PC-3 (cell line): ENCODE results near the gene HNRNPA2B1. TPM values are rescaled to one million over a fixed set of nuclear protein-coding genes. Genes with fewer than 3 reads are reported as not detected.
A peak's percentile ranks its signal among the peaks of the same experiment; 100 is the strongest.
"Not testable (repeated sequence)": the region's sequence is repeated elsewhere in the genome, so short reads cannot be mapped to it uniquely, and the experiment has no call there.

Experiments used
- ATAC-seq: fragments of 200-7000 bp; cut with Tn5 transposase; 2 replicates; pipeline ENCODE4 v1.9.1; 2020; ENCODE audit warnings: mild to moderate bottlenecking, moderate library complexity
- BruUV-seq: library from RNA; stranded (reverse); fragments of 400-500 nt; replicated peaks from 2 replicates; lab custom pipeline; 2021; lab: Mats Ljungman, UMichigan
- CTCF ChIA-PET: fragments of 300-600 bp; sonication (Branson Sonifier 250); formaldehyde crosslinking; loops from one replicate; lab custom pipeline; 2022; ENCODE audit warnings: antibody characterized with exemption; lab: Charles Lee
- POLR2A ChIA-PET: fragments of 300-600 bp; sonication (Branson Sonifier 250); formaldehyde crosslinking; loops from one replicate; lab custom pipeline; 2022; ENCODE audit warnings: antibody characterized with exemption; ENCODE audit not compliant: unreplicated experiment; lab: Charles Lee
- DNase-seq: peaks from one replicate; pipeline ENCODE4 v3.0.0-alpha.2; 2015
- H2AFZ ChIP-seq: fragments of 300-600 bp; sonication (generic); 2 replicates; pipeline ENCODE4 v1.6.0; 2016; ENCODE audit warnings: antibody characterized with exemption, low read length
- H3F3A ChIP-seq: fragments of 300-600 bp; sonication (generic); one replicate; pipeline ENCODE4 v1.6.0; 2017; ENCODE audit warnings: antibody characterized with exemption, low read length, control low read depth, mild to moderate bottlenecking; ENCODE audit not compliant: unreplicated experiment
- H3K27ac ChIP-seq: fragments of 300-600 bp; sonication (generic); 2 replicates; pipeline ENCODE4 v1.5.1; 2016; ENCODE audit warnings: mild to moderate bottlenecking, low read length
- H3K27me3 ChIP-seq: fragments of 300-600 bp; sonication (generic); 2 replicates; pipeline ENCODE4 v1.6.1; 2016; ENCODE audit warnings: low read length, mixed read lengths
- H3K36me3 ChIP-seq: fragments of 300-600 bp; sonication (generic); 2 replicates; pipeline ENCODE4 v1.6.1; 2016; ENCODE audit warnings: low read depth, mixed run types, low read length, mixed read lengths
- H3K4me1 ChIP-seq: fragments of 300-600 bp; sonication (generic); 2 replicates; pipeline ENCODE4 v1.5.1; 2016; ENCODE audit warnings: low read length; ENCODE audit not compliant: insufficient read depth
- H3K4me2 ChIP-seq: fragments of 300-600 bp; sonication (generic); 2 replicates; pipeline ENCODE4 v1.6.0; 2016; ENCODE audit warnings: low read length
- H3K4me3 ChIP-seq: fragments of 300-600 bp; sonication (generic); 2 replicates; pipeline ENCODE4 v1.5.1; 2016; ENCODE audit warnings: mild to moderate bottlenecking, low read length, mixed read lengths
- H3K79me2 ChIP-seq: fragments of 300-600 bp; sonication (generic); 2 replicates; pipeline ENCODE4 v1.6.1; 2017; ENCODE audit warnings: low read length, mixed read lengths
- H3K9ac ChIP-seq: fragments of 300-600 bp; sonication (generic); 2 replicates; pipeline ENCODE4 v1.6.0; 2016; ENCODE audit warnings: mild to moderate bottlenecking, low read length
- H3K9me2 ChIP-seq: fragments of 300-600 bp; sonication (generic); replicated peaks from 2 replicates; pipeline ENCODE4 v1.6.1; 2016; ENCODE audit warnings: mixed run types, low read length, mixed read lengths
- H3K9me3 ChIP-seq: fragments of 300-600 bp; sonication (generic); 2 replicates; pipeline ENCODE4 v1.6.1; 2016; ENCODE audit warnings: low read length, mixed read lengths
- H4K20me1 ChIP-seq: fragments of 300-600 bp; sonication (generic); 2 replicates; pipeline ENCODE4 v1.6.1; 2016; ENCODE audit warnings: low read length, mixed read lengths
- EZH2 ChIP-seq: fragments of 300-600 bp; sonication (generic); IDR thresholded peaks from one replicate; pipeline ENCODE4 v1.6.1; 2017; ENCODE audit warnings: antibody characterized with exemption, mild to moderate bottlenecking, low read length; ENCODE audit not compliant: unreplicated experiment
- EZH2phosphoT487 ChIP-seq: fragments of 300-600 bp; sonication (generic); IDR thresholded peaks from 2 replicates; pipeline ENCODE4 v1.6.1; 2018; ENCODE audit warnings: mild to moderate bottlenecking, antibody characterized with exemption, low read length, borderline replicate concordance
- intact Hi-C: fragments of 100-400 bp; cut with micrococcal nuclease; formaldehyde crosslinking; loops from 2 replicates; pipeline ENCODE4 v1.9.0; 2023
- total RNA-seq: library from RNA; depleted of rRNA; stranded (reverse); fragments of >200 nt; gene quantifications from 2 replicates; pipeline ENCODE4 v1.2.3, GENCODE V29; 2014
- TF ChIP-seq, protein P1 (sequence below): fragments of 300-600 bp; sonication (generic); conservative IDR thresholded peaks from 2 replicates; pipeline ENCODE4 v1.5.1; 2017; ENCODE audit warnings: antibody characterized with exemption, low read depth, mild to moderate bottlenecking, low read length

HNRNPA2B1 gene
- total RNA-seq, 1 experiment from 2014 or later, result 304 TPM

DNA sequence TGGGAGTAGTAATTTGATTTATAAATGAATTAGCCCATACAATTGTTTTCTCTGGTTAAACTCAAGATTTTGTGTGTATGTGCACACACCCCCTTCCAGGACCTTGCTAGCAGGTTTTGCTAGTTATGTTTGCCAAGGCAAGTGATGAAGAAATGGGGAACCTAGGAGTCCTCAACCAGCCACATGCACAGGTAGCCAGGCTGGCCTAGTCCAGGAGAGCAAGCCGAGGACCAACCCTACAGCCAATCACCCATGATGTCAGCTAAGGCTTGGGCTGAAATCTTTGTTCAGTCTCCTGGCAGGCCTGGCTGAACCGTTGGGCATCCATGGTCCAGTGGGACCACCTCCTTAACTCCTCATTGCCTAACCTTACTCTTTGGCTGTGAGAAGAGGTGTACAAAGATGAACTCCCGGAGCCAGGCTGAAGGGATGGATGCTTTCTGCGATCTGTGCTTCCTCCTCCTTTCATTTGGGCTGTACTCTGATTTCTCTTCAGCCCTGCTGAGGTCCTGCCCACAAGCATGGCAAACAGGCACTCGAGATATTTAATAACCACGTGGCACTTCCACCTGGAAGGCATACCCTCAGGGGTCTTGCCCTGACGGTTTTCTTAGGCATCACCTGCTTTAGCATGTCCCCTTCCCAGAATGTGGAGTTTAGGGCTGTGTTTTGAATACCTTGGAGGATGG, 22.1 kb downstream of the HNRNPA2B1 start:
- Histone ChIP-seq H3K27ac (no peak overlapping the region), H3K27me3 (no peaks in the 10 kb centered on the region), H3K9ac (no peak overlapping the region), H3K36me3 (no peaks in the 10 kb centered on the region), H3K9me2 (no peaks in the 10 kb centered on the region), H4K20me1 (no peaks in the 10 kb centered on the region), H3K9me3 (no peaks in the 10 kb centered on the region), H3K4me2 (no peak overlapping the region), H3K4me1 (no peaks in the 10 kb centered on the region), H2AFZ (no peak overlapping the region), H3F3A (no peaks in the 10 kb centered on the region), H3K4me3 (no peak overlapping the region), H3K79me2 (peaks cover 13% of the 10 kb centered on the region)
- intact Hi-C loops, result no loop called here
- POLR2A ChIA-PET, result interaction anchor here (0.6 kb wide), 1 partner anchor 10 kb away, joined by 15 read pairs; no protein-coding TSS in a partner anchor
- ATAC-seq (peak; percentile 4; the same call in 1 of the 2 replicates), DNase-seq (no peak)
- CTCF ChIA-PET, result no interaction called here
- BruUV-seq, result no TSS peak
- TF ChIP-seq EZH2phosphoT487, result no peak
- no peak for TF ChIP-seq EZH2
- TF ChIP-seq, protein P1, sequence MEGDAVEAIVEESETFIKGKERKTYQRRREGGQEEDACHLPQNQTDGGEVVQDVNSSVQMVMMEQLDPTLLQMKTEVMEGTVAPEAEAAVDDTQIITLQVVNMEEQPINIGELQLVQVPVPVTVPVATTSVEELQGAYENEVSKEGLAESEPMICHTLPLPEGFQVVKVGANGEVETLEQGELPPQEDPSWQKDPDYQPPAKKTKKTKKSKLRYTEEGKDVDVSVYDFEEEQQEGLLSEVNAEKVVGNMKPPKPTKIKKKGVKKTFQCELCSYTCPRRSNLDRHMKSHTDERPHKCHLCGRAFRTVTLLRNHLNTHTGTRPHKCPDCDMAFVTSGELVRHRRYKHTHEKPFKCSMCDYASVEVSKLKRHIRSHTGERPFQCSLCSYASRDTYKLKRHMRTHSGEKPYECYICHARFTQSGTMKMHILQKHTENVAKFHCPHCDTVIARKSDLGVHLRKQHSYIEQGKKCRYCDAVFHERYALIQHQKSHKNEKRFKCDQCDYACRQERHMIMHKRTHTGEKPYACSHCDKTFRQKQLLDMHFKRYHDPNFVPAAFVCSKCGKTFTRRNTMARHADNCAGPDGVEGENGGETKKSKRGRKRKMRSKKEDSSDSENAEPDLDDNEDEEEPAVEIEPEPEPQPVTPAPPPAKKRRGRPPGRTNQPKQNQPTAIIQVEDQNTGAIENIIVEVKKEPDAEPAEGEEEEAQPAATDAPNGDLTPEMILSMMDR, result no peak

DNA sequence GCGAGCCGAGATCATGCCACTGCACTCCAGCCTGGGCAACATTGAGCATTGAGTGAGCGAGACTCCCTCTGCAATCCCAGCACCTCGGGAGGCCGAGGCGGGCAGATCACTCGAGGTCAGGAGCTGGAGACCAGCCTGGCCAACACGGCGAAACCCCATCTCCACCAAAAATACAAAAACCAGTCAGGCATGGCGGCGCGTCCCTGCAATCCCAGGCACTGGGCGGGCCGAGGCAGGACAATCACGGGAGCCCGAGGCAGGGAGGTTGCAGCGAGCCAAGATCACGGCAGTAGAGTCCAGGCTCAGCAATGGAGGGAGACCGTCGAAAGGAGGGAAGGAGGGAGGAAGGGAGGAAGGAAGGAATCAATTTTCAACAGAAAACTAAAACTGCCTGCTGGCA, 23.3 kb downstream of the HNRNPA2B1 start:
- H3K36me3 ChIP-seq, H3K9me3 ChIP-seq, H4K20me1 ChIP-seq, H3K27ac ChIP-seq, H3K27me3 ChIP-seq, CTCF ChIA-PET, H3K4me2 ChIP-seq, POLR2A ChIA-PET, H3K9me2 ChIP-seq, H3F3A ChIP-seq, DNase-seq, BruUV-seq, H3K4me3 ChIP-seq, H3K9ac ChIP-seq, ATAC-seq, H2AFZ ChIP-seq, intact Hi-C loops, H3K4me1 ChIP-seq: not testable (repeated sequence)
- H3K79me2 ChIP-seq, result peaks cover 17% of the 10 kb centered on the region

DNA sequence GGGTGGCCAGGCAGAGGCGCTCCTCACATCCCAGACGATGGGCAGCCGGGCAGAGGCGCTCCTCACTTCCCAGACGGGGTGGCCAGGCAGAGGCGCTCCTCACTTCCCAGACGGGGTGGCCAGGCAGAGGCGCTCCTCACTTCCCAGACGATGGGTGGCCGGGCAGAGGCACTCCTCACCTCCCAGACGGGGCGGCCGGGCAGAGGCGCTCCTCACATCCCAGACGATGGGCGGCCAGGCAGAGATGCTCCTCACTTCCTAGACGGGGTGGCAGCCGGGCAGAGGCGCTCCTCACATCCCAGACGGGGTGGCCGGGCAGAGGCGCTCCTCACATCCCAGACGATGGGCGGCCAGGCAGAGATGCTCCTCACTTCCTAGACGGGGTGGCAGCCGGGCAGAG, 23.9 kb downstream of the HNRNPA2B1 start:
- H3K27ac ChIP-seq, H3K4me2 ChIP-seq, BruUV-seq, H3K27me3 ChIP-seq, H3F3A ChIP-seq, H2AFZ ChIP-seq, H3K36me3 ChIP-seq, H3K9ac ChIP-seq, ATAC-seq, DNase-seq, POLR2A ChIA-PET, CTCF ChIA-PET, intact Hi-C loops, H3K4me3 ChIP-seq, H4K20me1 ChIP-seq, H3K9me2 ChIP-seq, H3K9me3 ChIP-seq, H3K4me1 ChIP-seq: not testable (repeated sequence)
- peaks cover 19% of the 10 kb centered on the region for H3K79me2 ChIP-seq

DNA sequence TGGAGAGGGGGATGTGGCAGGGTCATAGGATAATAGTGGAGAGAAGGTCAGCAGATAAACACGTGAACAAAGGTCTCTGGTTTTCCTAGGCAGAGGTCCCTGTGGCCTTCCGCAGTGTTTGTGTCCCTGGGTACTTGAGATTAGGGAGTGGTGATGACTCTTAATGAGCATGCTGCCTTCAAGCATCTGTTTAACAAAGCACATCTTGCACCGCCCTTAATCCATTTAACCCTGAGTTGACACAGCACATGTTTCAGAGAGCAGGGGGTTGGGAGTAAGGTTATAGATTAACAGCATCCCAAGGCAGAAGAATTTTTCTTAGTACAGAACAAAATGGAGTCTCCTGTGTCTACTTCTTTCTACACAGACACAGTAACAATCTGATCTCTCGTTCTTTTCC, 24.6 kb downstream of the HNRNPA2B1 start:
- H3K4me2 ChIP-seq, POLR2A ChIA-PET, H3K9me3 ChIP-seq, CTCF ChIA-PET, H3K9me2 ChIP-seq, ATAC-seq, H2AFZ ChIP-seq, H3K9ac ChIP-seq, H3F3A ChIP-seq, BruUV-seq, H3K4me1 ChIP-seq, H3K36me3 ChIP-seq, H4K20me1 ChIP-seq, H3K4me3 ChIP-seq, intact Hi-C loops, H3K27me3 ChIP-seq, DNase-seq, H3K27ac ChIP-seq: not testable (repeated sequence)
- peaks cover 23% of the 10 kb centered on the region for H3K79me2 ChIP-seq
